Nephron progenitor cell (in vitro differentiated cells): Measurements from ENCODE around the gene ANAPC16.

Experiments
- DNase-seq: peaks from one replicate; pipeline ENCODE4 v3.0.0; 2021
- H3K27ac Mint-ChIP-seq: 2 replicates; pipeline ENCODE4 v1.8.0; 2021; ENCODE audit warnings: mild to moderate bottlenecking, moderate library complexity, mixed read lengths
- H3K27me3 Mint-ChIP-seq: 2 replicates; pipeline ENCODE4 v1.8.0; 2021; ENCODE audit warnings: mild to moderate bottlenecking, low read depth, mixed read lengths; ENCODE audit not compliant: poor library complexity
- H3K36me3 Mint-ChIP-seq: 2 replicates; pipeline ENCODE4 v1.8.0; 2021; ENCODE audit warnings: low read depth, mixed read lengths
- H3K4me1 Mint-ChIP-seq: 2 replicates; pipeline ENCODE4 v1.8.0; 2021; ENCODE audit warnings: mixed read lengths
- H3K4me3 Mint-ChIP-seq: 2 replicates; pipeline ENCODE4 v1.8.0; 2021; ENCODE audit warnings: mild to moderate bottlenecking, moderate library complexity, mixed read lengths
- H3K9me3 Mint-ChIP-seq: 2 replicates; pipeline ENCODE4 v1.8.0; 2021; ENCODE audit warnings: mild to moderate bottlenecking, moderate library complexity, mixed read lengths
- TF ChIP-seq, protein P1 (sequence below): fragments of 200-600 bp; sonication (generic); IDR thresholded peaks from 2 replicates; pipeline ENCODE4 v1.5.0; 2021; ENCODE audit warnings: antibody characterized with exemption

The ANAPC16 gene

DNA sequence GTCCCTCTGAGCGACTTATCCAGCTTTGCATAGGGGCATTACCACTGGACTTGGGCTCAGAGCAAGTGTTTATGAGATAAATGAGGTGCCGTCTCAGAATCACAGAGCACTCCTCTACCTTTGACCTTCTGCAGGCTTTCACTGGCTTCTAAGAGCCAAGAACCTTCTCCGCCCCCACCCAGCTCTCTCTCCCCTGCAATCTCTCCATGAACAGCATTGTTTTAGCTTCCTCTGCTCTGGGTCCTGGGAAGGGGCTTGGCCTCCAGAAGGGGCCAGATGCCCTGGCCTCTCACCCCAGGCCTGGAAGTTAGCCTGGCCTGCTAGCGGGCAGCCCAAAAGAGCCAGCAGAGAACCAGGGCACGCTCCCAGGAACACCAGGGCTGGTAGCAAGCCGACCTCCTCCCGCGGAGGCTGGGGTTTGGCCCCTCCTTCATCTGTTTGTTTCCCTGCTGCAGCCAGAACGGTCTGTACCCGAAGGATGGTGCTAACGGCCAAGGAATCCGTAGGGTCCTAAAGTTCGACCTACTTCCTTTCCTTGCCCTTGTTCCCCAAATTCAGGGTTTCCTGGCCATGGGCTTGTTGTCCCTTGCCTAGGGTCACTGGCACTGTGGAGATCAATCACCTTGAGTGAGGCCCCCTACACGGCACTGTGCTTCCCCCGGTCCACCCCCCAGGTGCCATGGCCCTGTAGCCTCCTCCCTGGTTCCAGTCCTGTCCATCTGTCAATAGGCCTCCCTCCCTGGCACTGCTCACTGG, 39.2 kb downstream of the ANAPC16 start:
- H3K4me1 Mint-ChIP-seq: peaks cover 77% of the 10 kb centered on the region
- no peaks in the 10 kb centered on the region for H3K36me3 Mint-ChIP-seq
- peak overlapping the region; percentile 76 for H3K4me3 Mint-ChIP-seq
- DNase-seq: peak; percentile 62
- peak overlapping the region; percentile 86 for H3K27ac Mint-ChIP-seq
- no peaks in the 10 kb centered on the region for H3K27me3 Mint-ChIP-seq
- TF ChIP-seq, protein P1, sequence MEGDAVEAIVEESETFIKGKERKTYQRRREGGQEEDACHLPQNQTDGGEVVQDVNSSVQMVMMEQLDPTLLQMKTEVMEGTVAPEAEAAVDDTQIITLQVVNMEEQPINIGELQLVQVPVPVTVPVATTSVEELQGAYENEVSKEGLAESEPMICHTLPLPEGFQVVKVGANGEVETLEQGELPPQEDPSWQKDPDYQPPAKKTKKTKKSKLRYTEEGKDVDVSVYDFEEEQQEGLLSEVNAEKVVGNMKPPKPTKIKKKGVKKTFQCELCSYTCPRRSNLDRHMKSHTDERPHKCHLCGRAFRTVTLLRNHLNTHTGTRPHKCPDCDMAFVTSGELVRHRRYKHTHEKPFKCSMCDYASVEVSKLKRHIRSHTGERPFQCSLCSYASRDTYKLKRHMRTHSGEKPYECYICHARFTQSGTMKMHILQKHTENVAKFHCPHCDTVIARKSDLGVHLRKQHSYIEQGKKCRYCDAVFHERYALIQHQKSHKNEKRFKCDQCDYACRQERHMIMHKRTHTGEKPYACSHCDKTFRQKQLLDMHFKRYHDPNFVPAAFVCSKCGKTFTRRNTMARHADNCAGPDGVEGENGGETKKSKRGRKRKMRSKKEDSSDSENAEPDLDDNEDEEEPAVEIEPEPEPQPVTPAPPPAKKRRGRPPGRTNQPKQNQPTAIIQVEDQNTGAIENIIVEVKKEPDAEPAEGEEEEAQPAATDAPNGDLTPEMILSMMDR: no peak
- no peaks in the 10 kb centered on the region for H3K9me3 Mint-ChIP-seq

DNA sequence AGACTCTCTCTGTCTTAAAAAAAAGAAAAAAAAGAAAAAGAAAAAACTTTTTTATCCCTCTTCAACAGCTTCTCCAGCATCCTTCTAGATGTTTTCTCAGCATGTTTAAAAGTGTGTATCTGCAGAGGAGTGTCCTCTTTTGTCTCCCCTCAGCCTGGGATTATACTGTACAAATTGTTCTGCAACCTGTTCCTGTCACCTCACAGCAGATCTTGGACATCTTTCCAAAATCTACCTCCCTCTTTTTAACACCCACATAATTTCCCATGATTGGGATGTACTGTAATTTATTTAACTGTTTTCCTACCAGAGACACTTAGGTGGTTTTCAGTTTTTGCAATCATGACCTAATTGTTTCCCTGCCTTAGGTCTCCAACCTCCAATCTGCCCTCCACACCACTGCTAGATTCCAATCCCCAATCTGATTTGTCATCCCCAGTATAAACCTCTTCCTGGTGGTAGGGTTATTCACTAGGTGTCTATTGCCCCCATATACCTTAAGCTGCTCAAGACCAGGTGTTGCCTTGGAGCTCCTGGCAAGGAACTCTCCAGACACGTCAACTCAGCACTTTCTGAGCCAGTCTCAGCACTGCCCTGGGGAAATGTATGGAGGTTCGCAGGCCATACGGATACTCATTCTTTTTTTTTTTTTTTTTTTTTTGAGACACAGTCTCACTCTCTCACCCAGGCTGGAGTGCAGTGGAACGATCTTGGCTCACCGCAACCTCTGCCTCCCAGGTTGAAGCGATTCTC, 40.3 kb downstream of the ANAPC16 start:
- no peaks in the 10 kb centered on the region for H3K9me3 Mint-ChIP-seq
- H3K4me3 Mint-ChIP-seq: no peak overlapping the region
- no peaks in the 10 kb centered on the region for H3K27me3 Mint-ChIP-seq
- no peaks in the 10 kb centered on the region for H3K36me3 Mint-ChIP-seq
- H3K27ac Mint-ChIP-seq: peak overlapping the region; percentile 90
- no peak for DNase-seq
- TF ChIP-seq, protein P1: no peak
- peaks cover 79% of the 10 kb centered on the region for H3K4me1 Mint-ChIP-seq

DNA sequence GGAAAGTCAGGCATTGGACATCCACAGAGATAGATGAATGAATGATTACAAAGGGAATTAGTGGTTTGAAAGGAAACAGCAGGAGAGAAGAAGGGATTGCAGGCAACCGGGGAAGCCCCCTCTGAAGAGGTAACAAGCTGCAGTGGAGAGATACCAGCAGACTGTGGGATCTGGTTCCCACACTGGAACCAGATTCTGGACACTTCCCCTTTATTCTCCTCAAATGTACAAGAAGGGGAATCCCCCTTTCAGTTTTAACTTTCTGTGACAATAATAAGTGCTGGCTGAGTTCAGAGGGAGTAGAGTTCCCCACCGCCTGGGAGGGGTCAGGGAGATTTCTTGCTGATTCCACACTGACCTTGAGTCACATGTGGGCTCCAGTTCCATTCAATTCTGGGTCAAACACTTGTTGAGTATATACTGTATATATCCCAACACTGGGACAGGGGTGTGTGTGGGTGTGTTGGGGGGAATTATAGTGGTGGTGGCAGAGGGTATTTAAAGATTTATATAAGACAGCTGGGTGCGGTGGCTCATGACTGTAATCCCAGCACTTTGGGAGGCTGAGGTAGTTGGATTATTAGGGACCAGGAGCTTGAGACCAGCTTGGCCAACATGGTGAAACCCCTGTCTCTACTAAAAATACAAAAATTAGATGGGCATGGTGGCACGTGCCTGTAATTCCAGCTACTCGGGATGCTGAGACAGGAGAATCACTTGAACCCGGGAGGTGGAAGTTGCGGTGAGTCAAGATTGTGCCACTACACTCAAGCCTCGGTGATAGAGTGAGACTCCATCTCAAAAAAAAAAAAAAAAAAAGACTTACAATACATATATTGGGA, 41.5 kb downstream of the ANAPC16 start:
- peaks cover 79% of the 10 kb centered on the region for H3K4me1 Mint-ChIP-seq
- H3K4me3 Mint-ChIP-seq: peak overlapping the region; percentile 59

DNA sequence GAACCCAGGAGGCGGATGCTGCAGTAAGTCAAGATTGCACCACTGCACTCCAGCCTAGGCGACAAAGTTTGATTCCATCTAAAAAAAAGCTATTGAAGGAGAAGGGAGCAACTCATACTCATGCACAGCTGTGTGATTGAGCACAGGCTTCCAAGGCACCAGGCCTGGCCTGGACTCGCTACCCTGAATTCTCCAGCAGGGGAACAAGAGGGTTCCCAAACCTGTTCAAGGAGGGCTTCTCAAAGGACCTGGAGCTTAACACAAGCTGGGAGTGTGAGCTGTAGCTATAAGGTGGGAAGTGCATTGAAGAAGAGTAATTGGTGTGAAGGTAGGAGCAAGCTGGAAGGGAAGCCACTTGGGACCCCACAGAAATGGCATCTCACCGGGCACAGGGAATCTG, 42.8 kb downstream of the ANAPC16 start:
- Mint-ChIP-seq H3K4me1 (peaks cover 68% of the 10 kb centered on the region), H3K9me3 (no peaks in the 10 kb centered on the region), H3K27ac (peak overlapping the region; percentile 98), H3K27me3 (no peaks in the 10 kb centered on the region), H3K4me3 (peak overlapping the region; percentile 42), H3K36me3 (no peaks in the 10 kb centered on the region)
- TF ChIP-seq, protein P1: no peak
- DNase-seq: no peak

More for the DNA sequence above, 41.5 kb downstream of the ANAPC16 start:
- no peak for DNase-seq
- TF ChIP-seq, protein P1: no peak
- H3K36me3 Mint-ChIP-seq: no peaks in the 10 kb centered on the region
- peak overlapping the region; percentile 85 for H3K27ac Mint-ChIP-seq
- H3K27me3 Mint-ChIP-seq: no peaks in the 10 kb centered on the region
- H3K9me3 Mint-ChIP-seq: no peaks in the 10 kb centered on the region

DNA sequence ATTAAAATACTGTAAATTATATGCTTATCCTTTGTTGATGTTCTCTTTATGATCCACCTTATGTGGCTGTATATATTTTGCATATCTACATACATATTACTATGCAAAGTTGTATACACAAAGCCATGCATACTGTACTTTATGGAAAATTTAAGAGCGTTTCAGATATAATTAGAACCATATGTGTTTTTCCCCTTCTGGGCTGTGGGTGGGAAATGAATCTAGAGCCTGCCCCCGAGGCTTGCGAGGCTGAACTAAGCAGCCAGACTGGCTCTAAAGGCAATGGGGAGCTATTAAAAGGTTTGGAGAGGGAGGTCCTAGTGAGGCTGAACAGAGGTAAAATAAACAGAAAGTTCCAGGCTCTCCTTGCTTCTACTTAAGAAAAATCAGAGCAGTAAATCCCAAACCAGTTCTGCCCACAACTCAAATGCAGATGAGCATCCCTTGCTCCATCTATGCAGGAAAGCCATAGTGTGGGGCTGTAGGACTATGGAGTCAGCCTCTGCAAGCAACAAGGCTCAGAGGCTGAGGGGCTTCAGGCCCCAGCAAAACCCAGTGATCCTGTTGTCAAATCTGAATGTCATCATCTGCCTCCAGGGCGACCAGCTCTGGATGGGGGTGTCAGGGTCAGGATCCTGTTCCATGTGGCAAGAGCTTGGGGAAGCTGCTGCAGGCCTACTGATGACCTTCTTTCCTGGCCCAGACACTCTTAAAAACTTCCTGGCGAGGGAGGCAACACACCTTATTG, 43.9 kb downstream of the ANAPC16 start:
- no peak for DNase-seq
- Mint-ChIP-seq H3K36me3 (no peaks in the 10 kb centered on the region), H3K4me1 (peaks cover 73% of the 10 kb centered on the region), H3K27me3 (no peaks in the 10 kb centered on the region), H3K4me3 (peak overlapping the region; percentile 53), H3K27ac (peak overlapping the region; percentile 99), H3K9me3 (no peaks in the 10 kb centered on the region)
- TF ChIP-seq, protein P1: no peak
